HTR-8/SVneo (cell line): Measurements from ENCODE around the gene CYTH1.

ENCODE experiments used
- DNase-seq: peaks from one replicate; pipeline ENCODE4 v3.0.0; 2011; ENCODE audit warnings: low spot score, mixed read lengths; ENCODE audit not compliant: insufficient read length
- FAIRE-seq: peaks from 2 replicates; lab custom pipeline; 2011; peaks lifted over from hg19 to GRCh38; lab: Jason Lieb, UNC

The CYTH1 gene

GRCh38 chr17:78722246-78722761 is 59.8 kb downstream of the CYTH1 start:
- DNase-seq = no peak
- FAIRE-seq = no peak

GRCh38 chr17:78719630-78720298 is 62.3 kb downstream of the CYTH1 start:
- FAIRE-seq = no peak

GRCh38 chr17:78718575-78719208 is 63.4 kb downstream of the CYTH1 start:
- FAIRE-seq (no peak), DNase-seq (no peak)

More at GRCh38 chr17:78719630-78720298, 62.3 kb downstream of the CYTH1 start:
- DNase-seq = no peak

GRCh38 chr17:78717431-78717980 is 64.6 kb downstream of the CYTH1 start:
- FAIRE-seq (no peak), DNase-seq (no peak)

- DNase-seq = no peak
- no peak for FAIRE-seq
These were observed 65.2 kb downstream of the CYTH1 start for GRCh38 chr17:78716814-78717393.

- FAIRE-seq (no peak), DNase-seq (no peak)
These were observed 65.8 kb downstream of the CYTH1 start for GRCh38 chr17:78716292-78716691.

- no peak for DNase-seq
- FAIRE-seq = no peak
These were observed 66.2 kb downstream of the CYTH1 start for GRCh38 chr17:78715876-78716275.

GRCh38 chr17:78715000-78715771 is 66.9 kb downstream of the CYTH1 start:
- FAIRE-seq (no peak), DNase-seq (no peak)

GRCh38 chr17:78714534-78714933 is 67.5 kb downstream of the CYTH1 start:
- no peak for DNase-seq
- FAIRE-seq = peak; percentile 31

GRCh38 chr17:78712043-78712442 is 70.0 kb downstream of the CYTH1 start:
- no peak for DNase-seq
- FAIRE-seq = no peak

GRCh38 chr17:78710607-78711006 is 71.5 kb downstream of the CYTH1 start:
- FAIRE-seq (no peak), DNase-seq (no peak)

GRCh38 chr17:78709751-78710181 is 72.3 kb downstream of the CYTH1 start:
- DNase-seq = no peak
- FAIRE-seq = no peak

GRCh38 chr17:78709119-78709681 is 72.9 kb downstream of the CYTH1 start:
- no peak for DNase-seq
- FAIRE-seq = no peak

GRCh38 chr17:78708510-78708973 is 73.5 kb downstream of the CYTH1 start:
- FAIRE-seq (peak; percentile 64), DNase-seq (peak; percentile 95)

GRCh38 chr17:78707923-78708322 is 74.2 kb downstream of the CYTH1 start:
- FAIRE-seq (no peak), DNase-seq (no peak)

- DNase-seq (no peak), FAIRE-seq (no peak)
These were observed 75.1 kb downstream of the CYTH1 start for GRCh38 chr17:78707016-78707415.

GRCh38 chr17:78706271-78706915 is 75.7 kb downstream of the CYTH1 start:
- no peak for DNase-seq
- FAIRE-seq = no peak

GRCh38 chr17:78705071-78705470 is 77.0 kb downstream of the CYTH1 start:
- FAIRE-seq = no peak

GRCh38 chr17:78704594-78704993 is 77.5 kb downstream of the CYTH1 start:
- no peak for FAIRE-seq

More at GRCh38 chr17:78705071-78705470, 77.0 kb downstream of the CYTH1 start:
- DNase-seq = no peak

More at GRCh38 chr17:78704594-78704993, 77.5 kb downstream of the CYTH1 start:
- DNase-seq = no peak
